HEK293 (cell line): ENCODE measurements around the gene UACA.

Experiments
- CTCF ChIA-PET: fragments of 350-600 bp; formaldehyde crosslinking; extraction: SDS; loops from one replicate; lab custom pipeline; 2021; ENCODE audit warnings: antibody characterized with exemption; lab: Yijun Ruan, JAX
- POLR2A ChIA-PET: fragments of 300-600 bp; formaldehyde crosslinking; extraction: SDS; loops from one replicate; lab custom pipeline; 2020; ENCODE audit warnings: antibody characterized with exemption, inconsistent platforms; lab: Yijun Ruan, JAX
- H3K27ac ChIP-seq: fragments of 200-500 bp; sonication (Bioruptor generic); 2 replicates; pipeline ENCODE4 v1.5.1; 2014; ENCODE audit warnings: low read depth, low read length, control low read depth, inconsistent platforms; ENCODE audit errors: extremely low read depth
- H3K36me3 ChIP-seq, 2 experiments: fragments of 200-500 bp in 1 of 2; sonication (Bioruptor generic) in 1 of 2; 1 replicate in 1 of 2; 2 replicates in 1 of 2; pipeline ENCODE4 v1.5.1; 2014 to 2017; ENCODE audit warnings: inconsistent platforms in 2 of 2, low read length in 2 of 2; ENCODE audit not compliant: control insufficient read depth in 2 of 2, insufficient read depth in 1 of 2
- H3K4me1 ChIP-seq: fragments of 200-500 bp; sonication (Bioruptor generic); 2 replicates; pipeline ENCODE4 v1.5.1; 2014; ENCODE audit warnings: mild to moderate bottlenecking, low read length, inconsistent platforms; ENCODE audit not compliant: control insufficient read depth, insufficient read depth
- H3K4me3 ChIP-seq: 2 replicates; pipeline ENCODE4 v1.5.1; 2011; ENCODE audit warnings: low read depth, mild to moderate bottlenecking, control low read depth, low read length, moderate library complexity
- H3K9me3 ChIP-seq: fragments of 200-500 bp; sonication (Bioruptor generic); 2 replicates; pipeline ENCODE4 v1.5.1; 2014; ENCODE audit warnings: low read depth, low read length, inconsistent platforms; ENCODE audit not compliant: control insufficient read depth, insufficient read depth
- OSR2 ChIP-seq: fragments of 450-650 bp; formaldehyde crosslinking; IDR thresholded peaks from 2 replicates; pipeline ENCODE4 v1.5.1; 2016; ENCODE audit warnings: missing biosample characterization, missing genetic modification characterization
- PRDM4 ChIP-seq: fragments of 450-650 bp; formaldehyde crosslinking; IDR thresholded peaks from 2 replicates; pipeline ENCODE4 v1.5.1; 2017; ENCODE audit warnings: missing biosample characterization, missing genetic modification characterization
- RBAK ChIP-seq: fragments of 450-650 bp; formaldehyde crosslinking; IDR thresholded peaks from 2 replicates; pipeline ENCODE4 v1.5.1; 2016; ENCODE audit warnings: missing biosample characterization, missing genetic modification characterization
- SCRT2 ChIP-seq: fragments of 450-650 bp; formaldehyde crosslinking; IDR thresholded peaks from 2 replicates; pipeline ENCODE4 v1.5.1; 2016; ENCODE audit warnings: missing biosample characterization, missing genetic modification characterization
- YY1 ChIP-seq: fragments of 450-650 bp; formaldehyde crosslinking; IDR thresholded peaks from 2 replicates; pipeline ENCODE4 v1.5.1; 2018; ENCODE audit warnings: missing biosample characterization, missing genetic modification characterization
- ZNF157 ChIP-seq: fragments of 450-650 bp; formaldehyde crosslinking; IDR thresholded peaks from 2 replicates; pipeline ENCODE4 v1.5.1; 2016; ENCODE audit warnings: missing biosample characterization, missing genetic modification characterization
- ZNF169 ChIP-seq: fragments of 450-650 bp; formaldehyde crosslinking; IDR thresholded peaks from 2 replicates; pipeline ENCODE4 v1.5.1; 2016; ENCODE audit warnings: missing biosample characterization, missing genetic modification characterization
- ZNF214 ChIP-seq: fragments of 450-650 bp; formaldehyde crosslinking; IDR thresholded peaks from 2 replicates; pipeline ENCODE4 v1.5.1; 2017; ENCODE audit warnings: missing biosample characterization, mild to moderate bottlenecking, missing genetic modification characterization, borderline replicate concordance
- ZNF266 ChIP-seq: fragments of 450-650 bp; formaldehyde crosslinking; IDR thresholded peaks from 2 replicates; pipeline ENCODE4 v1.5.1; 2016; ENCODE audit warnings: missing biosample characterization, missing genetic modification characterization, low read depth
- ZNF391 ChIP-seq: fragments of 450-650 bp; formaldehyde crosslinking; IDR thresholded peaks from 2 replicates; pipeline ENCODE4 v1.5.1; 2016; ENCODE audit warnings: low read depth, missing biosample characterization, missing genetic modification characterization, borderline replicate concordance
- ZNF394 ChIP-seq: fragments of 450-650 bp; formaldehyde crosslinking; IDR thresholded peaks from 2 replicates; pipeline ENCODE4 v1.5.1; 2016; ENCODE audit warnings: missing biosample characterization, missing genetic modification characterization, mild to moderate bottlenecking, moderate library complexity, borderline replicate concordance
- ZNF416 ChIP-seq: fragments of 450-650 bp; formaldehyde crosslinking; IDR thresholded peaks from 2 replicates; pipeline ENCODE4 v1.5.1; 2016; ENCODE audit warnings: missing biosample characterization, missing genetic modification characterization
- ZNF473 ChIP-seq: fragments of 450-650 bp; formaldehyde crosslinking; IDR thresholded peaks from 2 replicates; pipeline ENCODE4 v1.5.1; 2017; ENCODE audit warnings: missing biosample characterization, missing genetic modification characterization
- ZNF544 ChIP-seq: fragments of 450-650 bp; formaldehyde crosslinking; IDR thresholded peaks from 2 replicates; pipeline ENCODE4 v1.5.0; 2017; ENCODE audit warnings: missing biosample characterization, missing genetic modification characterization
- ZNF549 ChIP-seq: fragments of 450-650 bp; IDR thresholded peaks from 2 replicates; pipeline ENCODE4 v1.5.1; 2018; ENCODE audit warnings: missing biosample characterization, missing genetic modification characterization, mild to moderate bottlenecking, inconsistent platforms, moderate library complexity
- ZNF561 ChIP-seq: fragments of 450-650 bp; IDR thresholded peaks from 2 replicates; pipeline ENCODE4 v1.5.1; 2018; ENCODE audit warnings: missing biosample characterization, missing genetic modification characterization, borderline replicate concordance
- ZNF585B ChIP-seq: fragments of 450-650 bp; formaldehyde crosslinking; IDR thresholded peaks from 2 replicates; pipeline ENCODE4 v1.5.1; 2016; ENCODE audit warnings: missing biosample characterization, missing genetic modification characterization
- ZNF664 ChIP-seq: fragments of 450-650 bp; formaldehyde crosslinking; IDR thresholded peaks from 2 replicates; pipeline ENCODE4 v1.5.1; 2016; ENCODE audit warnings: missing biosample characterization, missing genetic modification characterization
- ZNF692 ChIP-seq: fragments of 450-650 bp; formaldehyde crosslinking; IDR thresholded peaks from 2 replicates; pipeline ENCODE4 v1.5.1; 2016; ENCODE audit warnings: missing biosample characterization, missing genetic modification characterization
- ZNF701 ChIP-seq: fragments of 450-650 bp; formaldehyde crosslinking; IDR thresholded peaks from 2 replicates; pipeline ENCODE4 v1.5.1; 2016; ENCODE audit warnings: missing biosample characterization, missing genetic modification characterization
- ZNF837 ChIP-seq: fragments of 450-650 bp; formaldehyde crosslinking; IDR thresholded peaks from 2 replicates; pipeline ENCODE4 v1.5.1; 2016; ENCODE audit warnings: missing biosample characterization, missing genetic modification characterization
- ZXDB ChIP-seq: fragments of 450-650 bp; formaldehyde crosslinking; IDR thresholded peaks from 2 replicates; pipeline ENCODE4 v1.5.1; 2016; ENCODE audit warnings: missing biosample characterization, missing genetic modification characterization

UACA gene

DNA sequence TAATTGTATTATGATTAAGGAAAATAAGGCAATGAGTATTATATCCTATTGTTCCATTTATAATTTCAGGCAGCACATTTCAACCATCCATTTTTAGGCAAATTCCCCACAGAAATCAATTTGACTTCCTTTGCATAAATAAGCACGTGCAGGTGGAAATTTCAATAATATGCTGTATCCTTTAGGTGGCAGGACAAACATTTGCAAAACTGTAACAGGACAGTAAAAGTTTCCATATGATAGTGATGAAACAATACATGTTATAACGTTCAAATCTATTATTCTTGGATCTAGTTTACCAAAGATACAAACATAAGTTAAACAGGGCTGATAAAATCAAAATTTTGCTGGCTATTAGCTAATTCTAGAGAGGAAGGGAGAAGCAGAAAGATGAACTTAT is 8.5 kb downstream of the UACA start:
- CTCF ChIA-PET = interaction anchor here (0.9 to 4.2 kb wide), 7 partner anchors 10 to 119 kb away, joined by 3 to 24 read pairs (median 3); no protein-coding TSS in a partner anchor
- peaks cover 32% of the 10 kb centered on the region for H3K4me1 ChIP-seq
- no peak overlapping the region for H3K27ac ChIP-seq
- H3K36me3 ChIP-seq = no peaks in the 10 kb centered on the region; a peak in 1 of 3 replicates
- POLR2A ChIA-PET = no interaction called here
- H3K9me3 ChIP-seq = no peaks in the 10 kb centered on the region
- no peak for TF ChIP-seq ZNF692 (tag by site-specific recombination)
- TF ChIP-seq ZNF549 (tag by site-specific recombination) = no peak
- no peak for TF ChIP-seq RBAK
- no peak for TF ChIP-seq ZXDB (tag by site-specific recombination)
- TF ChIP-seq OSR2 (tag by site-specific recombination) = no peak
- no peak for TF ChIP-seq ZNF544 (tag by site-specific recombination)
- no peak for TF ChIP-seq SCRT2 (tag by site-specific recombination)
- TF ChIP-seq ZNF416 (tag by site-specific recombination) = no peak
- TF ChIP-seq ZNF157 (tag by site-specific recombination) = no peak
- TF ChIP-seq ZNF266 = no peak
- no peak for TF ChIP-seq ZNF391 (tag by site-specific recombination)
- TF ChIP-seq YY1 (tag by site-specific recombination) = no peak
- no peak for TF ChIP-seq ZNF169
- no peak for TF ChIP-seq ZNF214 (tag by site-specific recombination)
- no peak for TF ChIP-seq ZNF394
- TF ChIP-seq ZNF837 (tag by site-specific recombination) = no peak
- TF ChIP-seq PRDM4 (tag by site-specific recombination) = no peak
- no peak for TF ChIP-seq ZNF473 (tag by site-specific recombination)
- no peak for TF ChIP-seq ZNF701 (tag by site-specific recombination)
- TF ChIP-seq ZNF561 = no peak
- H3K4me3 ChIP-seq = no peak overlapping the region

GRCh38 chr15:70753101-70753829 is 10.1 kb downstream of the UACA start:
- Histone ChIP-seq H3K4me3 (no peak overlapping the region), H3K9me3 (no peaks in the 10 kb centered on the region), H3K36me3 (no peaks in the 10 kb centered on the region), H3K27ac (no peak overlapping the region), H3K4me1 (peaks cover 23% of the 10 kb centered on the region)
- ChIA-PET POLR2A (interaction anchor here (0.6 to 1.4 kb wide), 2 partner anchors 9 to 44 kb away, joined by 3 to 5 read pairs; no protein-coding TSS in a partner anchor), CTCF (interaction anchor here (0.6 to 2.0 kb wide), 4 partner anchors 30 to 72 kb away, joined by 3 to 8 read pairs (median 4); no protein-coding TSS in a partner anchor)
- TF ChIP-seq ZNF664 (tag by site-specific recombination) = peak; percentile 58; the same call in 1 of the 2 replicates
- TF ChIP-seq ZNF585B = no peak
